Kidney (tissue), 14 donors: ENCODE measurements around the gene PEX10. TPM values are rescaled to one million over a fixed set of nuclear protein-coding genes. Genes with fewer than 3 reads are reported as not detected.
A peak's percentile ranks its signal among the peaks of the same experiment; 100 is the strongest.

Experiments
- DNase-seq, 5 donors: peaks; one replicate each; pipeline ENCODE4 v3.0.0-alpha.2; 2013 to 2020
- FAIRE-seq: peaks from 2 replicates; lab custom pipeline; 2012; peaks lifted over from hg19 to GRCh38; lab: Jason Lieb, UNC
- H3K27ac ChIP-seq, 2 donors: one replicate each; pipeline ENCODE4 v1.7.0; 2013; ENCODE audit warnings: low read depth in 2 of 2, low read length in 2 of 2, inconsistent platforms in 1 of 2
- H3K27me3 ChIP-seq: one replicate; pipeline ENCODE4 v1.7.1; 2013; ENCODE audit warnings: low read length, inconsistent platforms; ENCODE audit not compliant: control insufficient read depth, insufficient read depth
- H3K36me3 ChIP-seq, 3 donors: one replicate each; pipeline versions ENCODE4 v1.7.0 to v1.7.1; 2013; ENCODE audit warnings: low read length in 3 of 3, control low read depth in 1 of 3, inconsistent platforms in 1 of 3; ENCODE audit not compliant: insufficient read depth in 3 of 3, control insufficient read depth in 2 of 3
- H3K4me1 ChIP-seq, 3 donors: one replicate each; pipeline versions ENCODE4 v1.7.0 to v1.7.1; 2013; ENCODE audit warnings: low read length in 3 of 3, inconsistent platforms in 1 of 3, low read depth in 1 of 3; ENCODE audit not compliant: control insufficient read depth in 2 of 3, insufficient read depth in 2 of 3
- H3K4me3 ChIP-seq, 3 donors: one replicate each; pipeline versions ENCODE4 v1.7.0 to v1.8.1; 2013; ENCODE audit warnings: low read length in 3 of 3, control low read depth in 1 of 3, inconsistent platforms in 1 of 3
- H3K9ac ChIP-seq, 3 donors: one replicate each; pipeline versions ENCODE4 v1.7.0 to v1.7.1; 2013; ENCODE audit warnings: low read length in 3 of 3, control low read depth in 1 of 3, inconsistent platforms in 1 of 3
- H3K9me3 ChIP-seq, 3 donors: one replicate each; pipeline versions ENCODE4 v1.7.0 to v1.7.1; 2013; ENCODE audit warnings: low read length in 3 of 3, control low read depth in 1 of 3, inconsistent platforms in 1 of 3; ENCODE audit not compliant: control insufficient read depth in 2 of 3, insufficient read depth in 1 of 3
- CTCF ChIP-seq: IDR thresholded peaks from 3 replicates; pipeline ENCODE4 v1.5.1; 2012; ENCODE audit warnings: mild to moderate bottlenecking, moderate library complexity, borderline replicate concordance; ENCODE audit not compliant: insufficient read depth; ENCODE audit errors: extremely low read depth
- intact Hi-C: fragments of 100-400 bp; cut with DNase I; formaldehyde crosslinking; loops from one replicate; pipeline ENCODE4 v1.11.1; 2022
- polyA plus RNA-seq: library from polyadenylated mRNA; stranded (reverse); fragments of 350-450 nt; fragmentation: Illumina TruSeq; extraction: RNeasy Lipid Tissue Mini Kit (QIAGEN cat#74804); gene quantifications from one replicate; pipeline ENCODE4 v1.2.3, GENCODE V29; 2014; ENCODE audit warnings: low read depth, low replicate concordance; ENCODE audit not compliant: insufficient read depth
- total RNA-seq: library from RNA; stranded (reverse); fragmentation: NEBNext Ultra II Directional; extraction: Animal tissue kit (Norgen Biotek cat#: 25700); gene quantifications from one replicate; pipeline ENCODE4 v1.2.1, GENCODE V29; 2021
- donor health status: control.
- donor health status: control.
- donor health status: control.
- donor health status: control.
- donor health status: control.
- donor health status: DM: yes; HTN: yes; CAD: no.
- donor health status: Normal renal cell carcinoma (clear cell type).

The PEX10 gene
- total and polyA plus RNA-seq, 2 donors from 2014 or later = 25.6 to 26.8 TPM

GRCh38 chr1:2399890-2400575, 12.3 kb downstream of the PEX10 start:
- intact Hi-C loops = no loop called here
- H3K9me3 ChIP-seq = no peaks in the 10 kb centered on the region
- no peaks in the 10 kb centered on the region for H3K27me3 ChIP-seq
- peak in 4 of 5 donors; percentile 76 to 86 (median 81) for DNase-seq
- peak overlapping the region in 1 of 3 donors; percentile 14 for H3K9ac ChIP-seq
- H3K27ac ChIP-seq = peak overlapping the region; percentile 75 to 86
- H3K4me1 ChIP-seq = peaks cover 0 to 10% (median 0%) of the 10 kb centered on the region in 3 donors
- H3K4me3 ChIP-seq = no peak overlapping the region
- TF ChIP-seq CTCF = no peak
- peaks cover 12 to 59% (median 35%) of the 10 kb centered on the region in 3 donors for H3K36me3 ChIP-seq
- no peak for FAIRE-seq

- peak in 1 of 5 donors; percentile 57 for DNase-seq
- H3K9ac ChIP-seq = no peak overlapping the region
- H3K4me3 ChIP-seq = no peak overlapping the region
- peaks cover 0 to 17% (median 4%) of the 10 kb centered on the region in 3 donors for H3K4me1 ChIP-seq
- TF ChIP-seq CTCF = no peak
- no peak for FAIRE-seq
- H3K9me3 ChIP-seq = no peaks in the 10 kb centered on the region
- H3K27me3 ChIP-seq = no peaks in the 10 kb centered on the region
- H3K36me3 ChIP-seq = peaks cover 10 to 59% (median 31%) of the 10 kb centered on the region in 3 donors
- no peak overlapping the region for H3K27ac ChIP-seq
- intact Hi-C loops = no loop called here
These were observed 13.5 kb downstream of the PEX10 start for GRCh38 chr1:2398871-2399270.

- Histone ChIP-seq H3K4me3 (no peak overlapping the region), H3K27ac (no peak overlapping the region), H3K9me3 (no peaks in the 10 kb centered on the region), H3K4me1 (peaks cover 0 to 32% (median 17%) of the 10 kb centered on the region in 3 donors), H3K36me3 (peaks cover 8 to 55% (median 29%) of the 10 kb centered on the region in 3 donors), H3K9ac (no peak overlapping the region), H3K27me3 (no peaks in the 10 kb centered on the region)
- TF ChIP-seq CTCF = no peak
- FAIRE-seq (no peak), DNase-seq (no peak)
- intact Hi-C loops = no loop called here
These were observed 15.2 kb downstream of the PEX10 start for GRCh38 chr1:2397007-2397679.
